HG03575 (cell line): ENCODE results near the gene PVALB.

Experiments
- ATAC-seq: cut with Tn5 transposase; IDR thresholded peaks from one replicate; pipeline ENCODE4 v1.9.1; 2021; ENCODE audit not compliant: unreplicated experiment, insufficient number of reproducible peaks, low FRiP score; ENCODE audit errors: extremely low read depth

The PVALB gene

GRCh38 chr22:36816636-36817524 is at the start of gene PVALB:
Gene PVALB, minus strand, starts transcription at chr22:36817035. Its CDS starts 30 bp downstream, at chr22:36817005.
- no peak for ATAC-seq

- ATAC-seq: no peak
These were observed 48.5 kb upstream of the PVALB start for GRCh38 chr22:36865346-36865745.

GRCh38 chr22:36864454-36865215 is 47.8 kb upstream of the PVALB start:
- no peak for ATAC-seq

- no peak for ATAC-seq
These were observed 47.1 kb upstream of the PVALB start for GRCh38 chr22:36863979-36864378.

- no peak for ATAC-seq
These were observed 46.4 kb upstream of the PVALB start for GRCh38 chr22:36863281-36863680.

- ATAC-seq: no peak
These were observed 45.7 kb upstream of the PVALB start for GRCh38 chr22:36862251-36863242.

GRCh38 chr22:36860821-36861659 is 44.2 kb upstream of the PVALB start, which contains the start of gene NCF4:
Gene NCF4, plus strand, starts transcription at chr22:36861006. Its CDS starts 166 bp downstream, at chr22:36861172.
- no peak for ATAC-seq

GRCh38 chr22:36860438-36860820 is 43.6 kb upstream of the PVALB start:
- ATAC-seq: no peak

- no peak for ATAC-seq
These were observed 43.2 kb upstream of the PVALB start for GRCh38 chr22:36860017-36860416.

- no peak for ATAC-seq
These were observed 42.1 kb upstream of the PVALB start for GRCh38 chr22:36858966-36859365.

GRCh38 chr22:36858156-36858555 is 41.3 kb upstream of the PVALB start:
- no peak for ATAC-seq

GRCh38 chr22:36856792-36857135 is 39.9 kb upstream of the PVALB start:
- ATAC-seq: no peak

GRCh38 chr22:36856121-36856791 is 39.4 kb upstream of the PVALB start:
- ATAC-seq: no peak

GRCh38 chr22:36855478-36855877 is 38.6 kb upstream of the PVALB start:
- no peak for ATAC-seq

GRCh38 chr22:36853407-36854099 is 36.7 kb upstream of the PVALB start:
- ATAC-seq: no peak

GRCh38 chr22:36852056-36852973 is 35.5 kb upstream of the PVALB start:
- ATAC-seq: no peak
